ENCODE data around the gene PIRT.
"Not testable (repeated sequence)": the region's sequence is repeated elsewhere in the genome, so short reads cannot be mapped to it uniquely, and the experiment has no call there.

PIRT gene

GRCh38 chr17:10875430-10875851 is 37.6 kb upstream of the PIRT start:
- Histone ChIP-seq H3F3A (ENCODE audit: insufficient read depth, low read length) (no peaks in the 10 kb centered on the region), H3K9ac (ENCODE audit: low read length) (no peak overlapping the region), H3K4me3 (ENCODE audit: low read length) (no peak overlapping the region), H3K27me3 (replicated peaks; ENCODE audit: insufficient read depth, low read length) (no peaks in the 10 kb centered on the region), H2AFZ (ENCODE audit: low read length) (no peak overlapping the region), H3K36me3 (replicated peaks; ENCODE audit: insufficient read depth, low read length) (no peaks in the 10 kb centered on the region), H3K4me1 (ENCODE audit: low read length) (no peaks in the 10 kb centered on the region), H3K9me3 (replicated peaks; ENCODE audit: insufficient read depth, low read length) (no peaks in the 10 kb centered on the region), H3K4me2 (ENCODE audit: low read depth, low read length) (no peak overlapping the region), H3K27ac (ENCODE audit: low read length) (no peak overlapping the region), H4K20me1 (ENCODE audit: insufficient read depth, low read length) (no peaks in the 10 kb centered on the region), H3K9me2 (replicated peaks; ENCODE audit: insufficient read depth, low read length) (no peaks in the 10 kb centered on the region), H3K79me2 (ENCODE audit: low read length) (no peaks in the 10 kb centered on the region)
- peak; percentile 24 for DNase-seq
- TF ChIP-seq, protein P1, sequence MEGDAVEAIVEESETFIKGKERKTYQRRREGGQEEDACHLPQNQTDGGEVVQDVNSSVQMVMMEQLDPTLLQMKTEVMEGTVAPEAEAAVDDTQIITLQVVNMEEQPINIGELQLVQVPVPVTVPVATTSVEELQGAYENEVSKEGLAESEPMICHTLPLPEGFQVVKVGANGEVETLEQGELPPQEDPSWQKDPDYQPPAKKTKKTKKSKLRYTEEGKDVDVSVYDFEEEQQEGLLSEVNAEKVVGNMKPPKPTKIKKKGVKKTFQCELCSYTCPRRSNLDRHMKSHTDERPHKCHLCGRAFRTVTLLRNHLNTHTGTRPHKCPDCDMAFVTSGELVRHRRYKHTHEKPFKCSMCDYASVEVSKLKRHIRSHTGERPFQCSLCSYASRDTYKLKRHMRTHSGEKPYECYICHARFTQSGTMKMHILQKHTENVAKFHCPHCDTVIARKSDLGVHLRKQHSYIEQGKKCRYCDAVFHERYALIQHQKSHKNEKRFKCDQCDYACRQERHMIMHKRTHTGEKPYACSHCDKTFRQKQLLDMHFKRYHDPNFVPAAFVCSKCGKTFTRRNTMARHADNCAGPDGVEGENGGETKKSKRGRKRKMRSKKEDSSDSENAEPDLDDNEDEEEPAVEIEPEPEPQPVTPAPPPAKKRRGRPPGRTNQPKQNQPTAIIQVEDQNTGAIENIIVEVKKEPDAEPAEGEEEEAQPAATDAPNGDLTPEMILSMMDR (IDR thresholded peaks at IDR 0.05; ENCODE audit: low read length), result no peak
- no peak for TF ChIP-seq EZH2 (optimal IDR thresholded peaks at IDR 0.05; ENCODE audit: low read depth, low read length)
- TF ChIP-seq EZH2phosphoT487 (IDR thresholded peaks at IDR 0.05; ENCODE audit: low read length), result no peak

- H3K4me2 ChIP-seq (ENCODE audit: low read depth, low read length), result no peak overlapping the region
- H3K36me3 ChIP-seq (replicated peaks; ENCODE audit: insufficient read depth, low read length), result no peaks in the 10 kb centered on the region
- no peaks in the 10 kb centered on the region for H3K9me3 ChIP-seq (replicated peaks; ENCODE audit: insufficient read depth, low read length)
- H3K9me2 ChIP-seq (replicated peaks; ENCODE audit: insufficient read depth, low read length), result no peaks in the 10 kb centered on the region
- no peaks in the 10 kb centered on the region for H3K4me1 ChIP-seq (ENCODE audit: low read length)
- H2AFZ ChIP-seq (ENCODE audit: low read length), result no peak overlapping the region
- H3K27me3 ChIP-seq (replicated peaks; ENCODE audit: insufficient read depth, low read length), result no peaks in the 10 kb centered on the region
- H3K9ac ChIP-seq (ENCODE audit: low read length), result no peak overlapping the region
- H3K4me3 ChIP-seq (ENCODE audit: low read length), result no peak overlapping the region
- TF ChIP-seq EZH2 (optimal IDR thresholded peaks at IDR 0.05; ENCODE audit: low read depth, low read length) (no peak), EZH2phosphoT487 (IDR thresholded peaks at IDR 0.05; ENCODE audit: low read length) (no peak)
- TF ChIP-seq, protein P1 (IDR thresholded peaks at IDR 0.05; ENCODE audit: low read length), result no peak
- no peaks in the 10 kb centered on the region for H4K20me1 ChIP-seq (ENCODE audit: insufficient read depth, low read length)
- H3K79me2 ChIP-seq (ENCODE audit: low read length), result no peaks in the 10 kb centered on the region
- H3F3A ChIP-seq (ENCODE audit: insufficient read depth, low read length), result no peaks in the 10 kb centered on the region
- no peak for DNase-seq
- H3K27ac ChIP-seq (ENCODE audit: low read length), result no peak overlapping the region
These were observed 34.0 kb upstream of the PIRT start for GRCh38 chr17:10871914-10872313.

DNA sequence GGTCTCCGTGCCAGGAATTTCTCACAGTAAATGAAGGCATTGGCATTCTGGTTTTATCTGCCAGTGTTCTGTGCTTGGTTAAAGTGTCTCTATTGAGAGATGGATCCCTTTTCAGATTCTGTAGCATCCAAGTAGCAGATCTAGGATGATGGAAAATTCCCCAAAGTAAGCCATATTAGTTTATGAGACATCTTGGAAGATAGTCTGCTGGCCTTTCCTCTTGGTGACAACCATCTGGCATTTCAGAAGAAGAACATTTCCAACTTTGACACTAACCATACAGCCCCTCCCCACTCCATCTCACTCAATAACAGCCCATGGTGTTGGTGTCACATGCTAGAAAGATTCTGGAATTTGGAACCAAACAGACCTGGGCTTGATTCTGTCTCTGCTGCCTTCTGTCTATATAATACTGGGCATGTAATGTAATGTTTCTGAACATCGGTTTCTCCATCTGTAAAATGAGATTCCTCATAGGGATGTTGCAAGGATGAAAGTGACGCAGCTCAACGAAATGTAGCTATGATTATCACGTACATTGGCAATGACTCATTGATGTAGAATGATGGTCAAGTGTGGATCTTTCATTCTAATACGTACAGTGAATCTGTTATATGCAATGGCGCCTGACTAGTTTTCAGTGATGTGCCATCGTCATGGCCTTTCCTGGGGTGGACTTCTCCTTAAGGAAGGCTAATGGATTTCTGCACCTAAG is 32.6 kb upstream of the PIRT start:
- H3K4me1 ChIP-seq (ENCODE audit: low read length), result no peaks in the 10 kb centered on the region
- H3K36me3 ChIP-seq (replicated peaks; ENCODE audit: insufficient read depth, low read length), result no peaks in the 10 kb centered on the region
- H2AFZ ChIP-seq (ENCODE audit: low read length), result no peak overlapping the region
- no peak for DNase-seq
- no peak overlapping the region for H3K4me2 ChIP-seq (ENCODE audit: low read depth, low read length)
- no peak overlapping the region for H3K9ac ChIP-seq (ENCODE audit: low read length)
- H3K9me2 ChIP-seq (replicated peaks; ENCODE audit: insufficient read depth, low read length), result no peaks in the 10 kb centered on the region
- H3K27ac ChIP-seq (ENCODE audit: low read length), result no peak overlapping the region
- TF ChIP-seq EZH2 (optimal IDR thresholded peaks at IDR 0.05; ENCODE audit: low read depth, low read length) (no peak), EZH2phosphoT487 (IDR thresholded peaks at IDR 0.05; ENCODE audit: low read length) (no peak)
- TF ChIP-seq, protein P1 (IDR thresholded peaks at IDR 0.05; ENCODE audit: low read length), result no peak
- H3F3A ChIP-seq (ENCODE audit: insufficient read depth, low read length), result no peaks in the 10 kb centered on the region
- H3K9me3 ChIP-seq (replicated peaks; ENCODE audit: insufficient read depth, low read length), result no peaks in the 10 kb centered on the region
- no peaks in the 10 kb centered on the region for H4K20me1 ChIP-seq (ENCODE audit: insufficient read depth, low read length)
- no peak overlapping the region for H3K4me3 ChIP-seq (ENCODE audit: low read length)
- no peaks in the 10 kb centered on the region for H3K79me2 ChIP-seq (ENCODE audit: low read length)
- H3K27me3 ChIP-seq (replicated peaks; ENCODE audit: insufficient read depth, low read length), result no peaks in the 10 kb centered on the region

- not testable (repeated sequence) for DNase-seq; H3K9me2 ChIP-seq (replicated peaks; ENCODE audit: insufficient read depth, low read length); H3K79me2 ChIP-seq (ENCODE audit: low read length); H3K27me3 ChIP-seq (replicated peaks; ENCODE audit: insufficient read depth, low read length); H3K9ac ChIP-seq (ENCODE audit: low read length); H4K20me1 ChIP-seq (ENCODE audit: insufficient read depth, low read length); H3K4me1 ChIP-seq (ENCODE audit: low read length); H3K4me3 ChIP-seq (ENCODE audit: low read length); H3K9me3 ChIP-seq (replicated peaks; ENCODE audit: insufficient read depth, low read length); H2AFZ ChIP-seq (ENCODE audit: low read length); H3K36me3 ChIP-seq (replicated peaks; ENCODE audit: insufficient read depth, low read length); H3F3A ChIP-seq (ENCODE audit: insufficient read depth, low read length); H3K27ac ChIP-seq (ENCODE audit: low read length); H3K4me2 ChIP-seq (ENCODE audit: low read depth, low read length)
These were observed 30.9 kb upstream of the PIRT start for GRCh38 chr17:10868744-10869143.
